Kidney tubule cell (primary cell): ENCODE measurements around the gene IGLL5.
"Not testable (repeated sequence)": the region's sequence is repeated elsewhere in the genome, so short reads cannot be mapped to it uniquely, and the experiment has no call there.

Experiments
- DNase-seq: peaks from one replicate; pipeline ENCODE4 v3.0.0-alpha.2; 2018; ENCODE audit warnings: low spot score

Gene IGLL5

DNA sequence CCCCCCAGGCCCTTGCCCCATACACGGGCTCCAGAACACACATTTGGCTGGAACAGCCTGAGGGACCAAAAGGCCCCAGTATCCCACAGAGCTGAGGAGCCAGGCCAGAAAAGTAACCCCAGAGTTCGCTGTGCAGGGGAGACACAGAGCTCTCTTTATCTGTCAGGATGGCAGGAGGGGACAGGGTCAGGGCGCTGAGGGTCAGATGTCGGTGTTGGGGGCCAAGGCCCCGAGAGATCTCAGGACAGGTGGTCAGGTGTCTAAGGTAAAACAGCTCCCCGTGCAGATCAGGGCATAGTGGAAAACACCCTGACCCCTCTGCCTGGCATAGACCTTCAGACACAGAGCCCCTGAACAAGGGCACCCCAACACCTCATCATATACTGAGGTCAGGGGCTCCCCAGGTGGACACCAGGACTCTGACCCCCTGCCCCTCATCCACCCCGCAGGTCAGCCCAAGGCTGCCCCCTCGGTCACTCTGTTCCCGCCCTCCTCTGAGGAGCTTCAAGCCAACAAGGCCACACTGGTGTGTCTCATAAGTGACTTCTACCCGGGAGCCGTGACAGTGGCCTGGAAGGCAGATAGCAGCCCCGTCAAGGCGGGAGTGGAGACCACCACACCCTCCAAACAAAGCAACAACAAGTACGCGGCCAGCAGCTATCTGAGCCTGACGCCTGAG, 13.1 kb downstream of the IGLL5 start:
- DNase-seq: not testable (repeated sequence)

GRCh38 chr22:22901578-22902218, 14.1 kb downstream of the IGLL5 start:
- no peak for DNase-seq

DNA sequence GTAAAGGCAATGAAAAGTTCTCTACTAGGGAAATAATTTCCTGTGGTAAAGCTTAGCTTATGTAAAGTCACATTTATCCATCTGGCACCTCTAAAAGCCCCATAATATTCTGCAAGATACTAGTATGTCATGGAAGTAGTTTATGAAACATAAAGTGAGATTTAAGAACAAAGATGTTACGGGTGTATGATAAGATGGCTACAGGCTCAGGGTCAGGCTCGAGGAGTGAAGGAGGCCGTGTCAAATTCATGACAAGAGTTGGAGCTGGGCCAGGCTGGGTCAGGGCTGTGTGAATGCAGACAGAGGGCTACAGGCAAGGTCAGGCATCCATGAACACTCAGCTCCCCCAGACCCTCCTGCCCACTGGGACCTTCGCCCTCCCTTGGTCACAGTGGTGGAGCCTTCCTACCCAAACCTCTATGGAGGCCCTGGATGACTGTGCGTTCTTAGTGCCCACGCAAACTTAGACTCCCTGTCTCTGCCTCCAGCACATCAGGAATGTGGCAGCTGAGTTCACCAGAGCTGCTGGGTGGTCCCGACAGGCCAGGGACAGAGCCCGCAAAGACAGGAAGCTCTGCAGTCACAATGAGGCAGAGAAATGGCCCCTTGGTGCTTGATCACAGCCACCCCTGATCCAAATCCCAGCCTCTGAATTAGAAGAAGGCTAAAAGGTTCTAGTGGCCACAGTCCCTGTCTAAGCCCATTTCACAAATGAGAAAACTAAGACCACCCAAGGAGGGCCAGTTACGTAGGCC, 14.8 kb downstream of the IGLL5 start:
- DNase-seq: no peak

GRCh38 chr22:22903355-22903777, 15.8 kb downstream of the IGLL5 start:
- DNase-seq: no peak

GRCh38 chr22:22903781-22904192, 16.2 kb downstream of the IGLL5 start:
- not testable (repeated sequence) for DNase-seq

DNA sequence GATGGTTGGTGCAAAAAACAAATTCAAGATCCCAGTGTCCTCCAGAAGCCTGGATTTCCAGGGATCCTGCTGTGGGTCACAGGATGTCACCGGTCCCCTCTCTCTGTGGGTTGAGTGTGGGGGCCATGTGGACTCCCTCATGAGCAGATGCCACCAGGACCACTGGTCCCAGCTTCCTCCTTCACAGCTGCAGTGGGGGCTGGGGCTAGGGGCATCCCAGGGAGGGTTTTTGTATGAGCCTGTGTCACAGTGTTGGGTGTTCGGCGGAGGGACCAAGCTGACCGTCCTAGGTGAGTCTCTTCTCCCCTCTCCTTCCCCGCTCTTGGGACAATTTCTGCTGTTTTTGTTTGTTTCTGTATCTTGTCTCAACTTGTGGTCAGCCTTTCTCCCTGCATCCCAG, 17.1 kb downstream of the IGLL5 start:
- DNase-seq: not testable (repeated sequence)

DNA sequence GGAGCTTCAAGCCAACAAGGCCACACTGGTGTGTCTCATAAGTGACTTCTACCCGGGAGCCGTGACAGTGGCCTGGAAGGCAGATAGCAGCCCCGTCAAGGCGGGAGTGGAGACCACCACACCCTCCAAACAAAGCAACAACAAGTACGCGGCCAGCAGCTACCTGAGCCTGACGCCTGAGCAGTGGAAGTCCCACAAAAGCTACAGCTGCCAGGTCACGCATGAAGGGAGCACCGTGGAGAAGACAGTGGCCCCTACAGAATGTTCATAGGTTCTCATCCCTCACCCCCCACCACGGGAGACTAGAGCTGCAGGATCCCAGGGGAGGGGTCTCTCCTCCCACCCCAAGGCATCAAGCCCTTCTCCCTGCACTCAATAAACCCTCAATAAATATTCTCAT, 18.8 kb downstream of the IGLL5 start:
- DNase-seq: not testable (repeated sequence)

- no peak for DNase-seq
Measured at GRCh38 chr22:22906907-22907550, 19.4 kb downstream of the IGLL5 start.

DNA sequence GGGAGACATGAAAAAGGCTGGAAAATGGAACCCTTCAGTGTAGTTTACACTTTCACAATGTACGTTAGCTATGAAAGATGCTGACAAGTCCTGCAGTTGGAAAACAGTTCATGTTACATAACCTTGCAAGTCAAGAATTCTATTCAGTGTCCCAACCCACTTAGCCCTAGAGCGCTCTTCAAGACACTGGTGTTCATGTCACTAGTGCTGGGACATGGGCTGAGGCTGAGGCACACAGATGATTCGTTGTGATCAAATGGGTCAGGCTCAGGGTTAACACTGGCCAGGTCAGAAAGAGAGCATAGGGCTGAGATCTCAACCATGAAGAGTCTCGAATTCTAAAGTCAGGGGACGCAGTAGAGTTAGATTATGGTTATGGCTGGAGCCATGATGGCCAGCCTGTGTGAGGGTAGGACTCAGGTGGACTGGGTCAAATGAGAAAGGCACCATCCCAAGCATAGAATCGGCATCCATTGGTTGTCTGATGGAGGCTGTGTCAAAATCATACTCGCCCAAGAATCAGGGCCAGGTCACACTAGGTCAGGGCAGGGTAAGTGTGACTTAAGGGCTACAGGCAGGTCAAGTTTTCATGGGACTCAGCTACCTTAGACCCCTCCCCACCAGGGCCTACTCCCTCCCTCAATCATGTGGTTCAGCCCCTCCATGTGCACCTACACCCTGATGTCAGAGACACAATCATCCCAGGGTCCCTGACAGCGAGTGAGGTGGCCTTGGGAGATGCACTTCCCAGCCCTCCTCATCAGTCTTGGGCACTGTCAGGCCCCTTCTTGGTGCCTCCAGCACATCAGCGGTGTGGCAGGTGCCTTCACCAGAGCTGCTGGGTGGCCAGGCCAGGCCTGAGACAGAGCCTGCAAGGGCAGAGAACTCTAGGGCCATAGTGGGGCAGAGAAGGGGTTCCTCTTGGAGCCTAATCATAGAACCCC, 20.2 kb downstream of the IGLL5 start:
- DNase-seq: no peak

- DNase-seq: no peak
Measured at GRCh38 chr22:22908495-22908861, 20.9 kb downstream of the IGLL5 start.

DNA sequence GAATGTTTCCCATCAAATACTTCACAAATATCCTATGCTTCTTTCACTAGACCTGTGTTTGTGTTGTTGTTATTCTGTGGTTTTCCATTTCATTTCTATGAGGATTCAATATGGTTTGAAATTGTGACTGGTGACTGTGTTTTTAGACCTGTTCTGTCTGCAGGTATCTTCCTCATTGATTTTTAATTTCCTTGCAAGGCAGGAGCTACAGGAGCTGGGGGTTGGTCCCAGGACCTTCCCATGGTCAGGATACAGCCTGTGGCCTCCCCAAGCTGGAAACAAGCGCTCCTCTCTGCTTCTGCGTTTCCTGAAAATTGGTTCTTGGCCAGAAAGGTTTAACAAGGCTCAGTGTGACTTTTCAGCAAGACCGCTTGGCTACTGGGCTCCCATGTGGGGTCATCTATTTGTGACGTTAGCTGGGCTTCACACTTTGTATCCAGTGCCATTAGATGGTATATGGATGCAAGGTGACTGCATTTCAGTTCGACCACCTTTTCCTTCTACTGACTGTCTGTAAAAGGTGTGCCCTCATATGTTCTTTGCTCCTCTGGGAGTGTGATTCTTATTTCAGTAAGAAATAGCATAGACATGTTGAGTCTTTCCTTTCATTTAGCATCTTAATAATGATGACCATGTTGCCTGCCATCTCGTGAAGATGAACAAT, 21.5 kb downstream of the IGLL5 start:
- no peak for DNase-seq

DNA sequence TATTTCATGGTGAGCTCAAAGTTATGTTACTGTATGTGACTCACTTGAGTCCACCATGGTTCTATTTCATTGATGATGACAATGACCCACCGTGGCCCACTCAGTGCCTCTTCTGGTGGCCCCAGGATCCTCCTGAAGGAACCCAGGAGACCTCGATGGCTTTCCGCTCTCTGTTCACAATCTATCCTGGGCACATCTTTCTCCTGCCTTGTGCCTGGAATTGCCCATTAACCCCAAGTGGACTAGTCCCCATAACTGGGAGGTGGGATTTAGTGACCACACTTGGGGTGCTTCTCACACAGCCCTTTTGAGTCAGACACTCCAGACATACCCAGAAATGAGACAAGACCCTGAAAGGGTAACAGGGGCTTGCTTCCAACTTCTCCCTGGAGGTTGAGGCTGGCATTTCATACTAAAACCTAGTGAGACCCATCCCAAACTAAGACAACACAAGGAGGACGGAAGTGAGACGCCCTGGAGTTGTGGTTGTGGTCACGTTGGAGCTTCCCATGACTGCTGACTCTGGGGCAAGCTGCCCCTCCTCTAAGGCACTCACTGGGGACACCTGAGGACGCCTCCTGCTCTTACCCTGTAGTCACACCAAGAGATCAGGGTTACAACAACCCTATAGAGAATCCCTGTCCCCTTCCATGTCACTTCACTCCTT, 22.1 kb downstream of the IGLL5 start:
- no peak for DNase-seq

DNA sequence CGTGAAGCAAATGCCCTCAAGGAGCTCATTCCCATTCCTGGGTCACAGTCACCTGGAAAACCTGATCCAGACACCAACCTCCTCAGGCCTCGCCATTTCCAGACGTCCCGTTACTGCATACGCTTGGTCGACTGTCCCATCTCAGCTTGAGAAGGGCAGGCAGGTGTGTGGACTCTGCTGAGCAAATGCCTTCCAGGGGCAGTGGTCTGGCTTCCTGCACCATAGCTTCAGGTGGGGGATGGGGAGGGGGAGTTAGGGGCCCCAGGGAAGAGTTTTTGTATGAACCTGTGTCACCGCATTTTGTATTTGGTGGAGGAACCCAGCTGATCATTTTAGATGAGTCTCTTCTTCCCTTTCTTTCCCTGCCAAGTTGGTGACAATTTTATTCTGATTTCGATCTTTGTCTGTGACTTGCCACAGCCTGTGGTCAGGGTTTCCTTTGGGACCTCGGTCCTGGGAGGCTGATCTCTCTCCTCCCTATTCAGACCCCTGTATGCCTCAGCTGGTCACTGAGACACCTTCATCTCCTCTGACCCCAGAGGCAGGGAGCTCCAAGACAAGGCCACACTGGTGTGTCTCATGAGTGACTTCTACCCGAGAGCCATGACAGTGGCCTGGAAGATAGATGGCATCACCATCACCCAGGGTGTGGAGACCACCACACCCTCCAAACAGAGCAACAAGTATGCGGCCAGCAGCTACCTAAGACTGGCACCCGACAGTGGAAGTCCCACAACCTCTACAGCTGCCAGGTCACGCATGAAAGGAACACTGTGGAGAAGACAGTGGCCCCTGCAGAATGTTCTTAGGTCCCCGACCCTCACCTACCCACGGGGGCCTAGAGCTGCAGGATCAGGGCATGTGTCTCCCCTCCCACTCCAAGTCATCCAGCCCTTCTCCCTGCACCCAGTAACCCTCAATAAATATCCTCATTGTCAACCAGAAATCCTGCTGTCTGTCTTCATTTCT, 22.9 kb downstream of the IGLL5 start:
- no peak for DNase-seq

DNA sequence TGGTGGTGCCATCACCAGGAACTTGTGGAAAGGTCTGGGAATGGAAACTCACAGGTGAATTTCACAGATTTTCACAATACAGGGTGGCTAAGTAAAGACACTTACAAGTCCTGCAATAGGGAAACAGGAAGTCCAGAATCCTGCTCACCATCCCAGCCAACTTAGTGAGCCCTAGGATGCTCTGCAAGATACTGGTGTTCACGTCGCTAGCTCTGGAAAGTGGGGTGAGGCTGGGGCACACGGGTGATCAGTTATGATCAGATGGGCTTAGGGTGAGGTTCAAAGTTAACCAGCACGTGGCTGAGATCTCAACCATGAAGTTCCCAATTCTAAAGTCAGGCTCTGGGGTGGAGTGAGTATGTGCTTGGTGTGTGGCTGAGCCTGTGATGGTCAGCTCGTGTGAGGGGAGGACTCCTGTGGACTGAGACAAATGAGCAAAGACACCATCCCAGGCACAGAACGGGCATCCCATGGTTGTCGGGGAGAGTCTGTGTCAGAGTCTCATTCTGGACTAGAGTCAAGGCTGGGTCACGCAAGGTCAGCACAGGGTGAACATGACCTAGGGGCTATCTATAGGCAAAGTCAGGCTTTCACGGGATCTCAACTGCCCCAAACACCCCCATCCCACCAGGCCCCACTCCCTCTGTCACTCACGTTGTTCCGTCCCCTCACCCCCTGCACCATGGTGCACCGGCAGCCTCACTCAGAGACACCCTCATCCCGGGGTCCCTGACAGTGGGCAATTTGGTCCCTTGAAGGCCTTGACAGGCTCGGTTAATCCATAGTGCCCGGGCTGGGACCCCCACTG, 23.9 kb downstream of the IGLL5 start:
- no peak for DNase-seq

DNA sequence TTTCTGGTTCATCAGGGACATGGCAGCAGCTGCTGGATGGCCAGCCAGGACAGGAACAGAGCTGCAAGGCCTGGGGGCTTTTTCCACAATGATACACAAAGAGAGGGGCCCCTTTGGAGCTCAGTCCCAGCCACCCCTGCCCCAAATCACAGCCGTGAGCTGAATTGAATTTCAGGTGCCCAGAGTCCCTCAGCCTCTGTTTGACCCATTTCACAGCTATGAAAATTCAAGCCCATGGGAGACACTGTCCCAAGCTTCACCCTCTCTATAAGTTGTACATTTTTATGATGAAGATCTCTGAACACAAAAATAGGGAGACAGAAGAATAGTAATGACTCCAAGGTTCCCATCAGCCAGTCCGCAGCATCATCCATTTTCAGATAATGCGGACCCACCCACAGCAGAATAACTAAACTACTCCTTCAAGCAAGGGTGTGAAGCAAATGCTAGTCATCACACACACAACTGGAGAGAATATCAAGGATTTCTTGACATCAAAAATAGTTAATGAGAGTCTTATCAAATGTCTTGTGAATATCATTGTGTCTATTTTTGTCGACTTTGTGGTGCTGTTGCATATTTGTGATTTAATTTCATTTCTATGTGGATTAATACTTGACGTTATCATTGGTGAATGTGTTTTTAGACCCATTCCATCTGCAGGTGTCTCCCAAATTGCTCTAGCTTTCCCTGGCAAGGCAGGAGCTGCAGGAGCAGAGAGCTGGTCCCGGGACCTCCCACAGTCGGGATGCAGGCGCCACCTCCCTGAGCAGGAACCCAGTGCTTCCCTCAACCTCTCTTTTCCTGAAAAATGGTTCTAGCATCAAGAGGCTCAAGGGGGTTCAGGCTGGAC, 24.7 kb downstream of the IGLL5 start:
- DNase-seq: no peak

DNA sequence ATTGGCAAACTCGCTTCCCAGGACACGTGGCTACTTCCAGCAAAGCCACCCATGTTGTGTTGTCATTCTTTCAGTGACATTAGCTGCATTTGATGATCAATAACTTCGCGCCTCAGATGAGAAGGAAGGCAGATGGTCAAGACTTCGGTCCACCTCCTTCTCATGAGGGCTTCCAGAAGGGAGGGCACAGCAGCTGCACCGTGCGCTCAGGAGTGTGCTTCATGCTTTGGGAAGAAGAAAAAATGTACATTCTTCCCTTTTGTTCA, 25.3 kb downstream of the IGLL5 start:
- no peak for DNase-seq

DNA sequence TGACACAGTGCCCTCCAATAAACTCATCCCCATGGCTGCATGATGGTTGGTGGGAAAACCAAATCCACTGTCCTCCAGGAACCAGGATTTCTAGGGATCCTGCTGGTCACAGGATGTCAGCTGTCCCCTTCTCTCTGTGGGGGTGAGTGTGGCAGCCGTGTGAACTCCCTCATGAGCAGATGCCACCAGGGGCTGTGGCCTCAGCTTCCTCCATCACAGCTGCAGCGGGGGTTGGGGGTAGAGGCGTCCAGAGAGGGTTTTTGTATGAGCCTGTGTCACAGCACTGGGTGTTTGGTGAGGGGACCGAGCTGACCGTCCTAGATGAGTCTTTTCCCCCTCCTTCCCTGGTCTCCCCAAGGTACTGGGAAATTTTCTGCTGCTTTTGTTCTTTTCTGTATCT, 26.4 kb downstream of the IGLL5 start:
- no peak for DNase-seq
